RWPE2 (cell line): Measurements from ENCODE around the gene PRRX2.

Experiments used
- ATAC-seq: fragments of 200-7000 bp; cut with Tn5 transposase; 3 replicates; pipeline ENCODE4 v1.9.1; 2021; ENCODE audit warnings: low read depth
- DNase-seq: peaks from one replicate; pipeline ENCODE4 v3.0.0-alpha.2; 2020; ENCODE audit warnings: low spot score
- H3K27ac ChIP-seq: fragments of 450-650 bp; 2 replicates; pipeline ENCODE4 v1.5.1; 2017; ENCODE audit warnings: mild to moderate bottlenecking; ENCODE audit not compliant: poor library complexity, severe bottlenecking
- H3K27me3 ChIP-seq: fragments of 250-450 bp; sonication (Bioruptor Pico); 2 replicates; pipeline ENCODE4 v1.5.1; 2021; ENCODE audit warnings: mild to moderate bottlenecking, moderate library complexity; ENCODE audit not compliant: insufficient read depth, poor library complexity, severe bottlenecking
- H3K36me3 ChIP-seq: fragments of 250-450 bp; sonication (Bioruptor Pico); 2 replicates; pipeline ENCODE4 v1.5.1; 2020; ENCODE audit warnings: low read depth, mild to moderate bottlenecking, moderate library complexity
- H3K4me1 ChIP-seq: fragments of 250-450 bp; sonication (Bioruptor Pico); 2 replicates; pipeline ENCODE4 v1.5.1; 2021; ENCODE audit warnings: mild to moderate bottlenecking, moderate library complexity; ENCODE audit not compliant: insufficient read depth, poor library complexity, severe bottlenecking
- H3K4me3 ChIP-seq: fragments of 250-450 bp; sonication (Bioruptor Pico); 2 replicates; pipeline ENCODE4 v1.5.1; 2021; ENCODE audit warnings: mild to moderate bottlenecking, moderate library complexity; ENCODE audit not compliant: severe bottlenecking
- H3K9me3 ChIP-seq: fragments of 250-450 bp; sonication (Bioruptor Pico); 2 replicates; pipeline ENCODE4 v1.5.1; 2021; ENCODE audit warnings: mild to moderate bottlenecking, moderate library complexity; ENCODE audit not compliant: severe bottlenecking
- CTCF ChIP-seq: fragments of 450-650 bp; IDR thresholded peaks from one replicate; pipeline ENCODE4 v1.5.1; 2017; ENCODE audit warnings: mild to moderate bottlenecking, moderate library complexity; ENCODE audit not compliant: poor library complexity, severe bottlenecking

Gene PRRX2

GRCh38 chr9:129627556-129628440 is 37.6 kb upstream of the PRRX2 start:
- DNase-seq, result no peak
- Histone ChIP-seq H3K4me1 (peaks cover 18% of the 10 kb centered on the region), H3K27ac (peak overlapping the region; percentile 61), H3K9me3 (no peaks in the 10 kb centered on the region), H3K27me3 (no peaks in the 10 kb centered on the region), H3K4me3 (peak overlapping the region; percentile 82), H3K36me3 (peaks cover 30% of the 10 kb centered on the region)
- ATAC-seq, result no peak
- no peak for TF ChIP-seq CTCF

GRCh38 chr9:129628709-129629108 is 36.7 kb upstream of the PRRX2 start:
- Histone ChIP-seq H3K36me3 (peaks cover 37% of the 10 kb centered on the region), H3K27me3 (no peaks in the 10 kb centered on the region), H3K4me1 (peaks cover 18% of the 10 kb centered on the region), H3K27ac (no peak overlapping the region), H3K4me3 (no peak overlapping the region), H3K9me3 (no peaks in the 10 kb centered on the region)
- TF ChIP-seq CTCF, result no peak
- DNase-seq, result no peak
- no peak for ATAC-seq

GRCh38 chr9:129629251-129629820 is 36.1 kb upstream of the PRRX2 start:
- Histone ChIP-seq H3K9me3 (no peaks in the 10 kb centered on the region), H3K4me3 (no peak overlapping the region), H3K27me3 (no peaks in the 10 kb centered on the region), H3K36me3 (peaks cover 41% of the 10 kb centered on the region), H3K27ac (no peak overlapping the region), H3K4me1 (peaks cover 18% of the 10 kb centered on the region)
- DNase-seq, result no peak
- no peak for ATAC-seq
- no peak for TF ChIP-seq CTCF

DNA sequence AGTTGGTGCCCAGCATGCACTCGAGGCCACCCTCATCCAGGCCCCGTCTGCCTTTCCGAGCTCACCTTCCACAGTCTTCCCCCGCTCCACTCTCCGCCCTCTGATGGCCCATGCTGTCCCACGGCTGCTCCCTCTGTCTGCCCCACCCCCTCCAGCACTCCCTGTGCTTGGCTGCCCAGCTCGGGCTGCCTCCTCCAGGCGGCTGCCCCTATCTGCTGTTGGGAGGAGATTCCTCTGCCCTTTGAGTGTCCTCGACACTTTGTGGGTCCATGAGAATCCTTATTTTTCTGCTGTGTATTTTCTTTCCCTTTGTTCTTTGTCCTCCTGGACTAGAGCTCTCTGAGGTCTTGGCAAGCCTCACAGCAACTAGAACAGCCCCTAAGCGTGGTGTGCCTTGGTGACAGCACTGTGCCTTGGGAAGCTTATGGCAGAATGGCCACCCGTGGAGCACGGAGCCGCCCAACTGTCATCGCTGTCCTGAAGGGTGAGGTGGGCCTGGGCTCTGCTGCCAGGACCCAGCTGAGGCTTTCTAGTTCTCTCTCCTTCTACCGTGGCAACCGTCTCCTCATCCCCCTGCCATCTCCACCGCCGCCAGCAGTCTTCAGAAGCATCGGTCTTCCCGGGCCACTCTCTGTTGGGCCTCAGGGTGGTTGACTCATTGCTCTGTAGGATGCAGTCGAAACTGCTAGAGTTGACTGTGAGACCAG is 34.3 kb upstream of the PRRX2 start:
- H3K4me1 ChIP-seq, result peaks cover 6% of the 10 kb centered on the region
- peaks cover 57% of the 10 kb centered on the region for H3K36me3 ChIP-seq
- no peak overlapping the region for H3K4me3 ChIP-seq
- no peak overlapping the region for H3K27ac ChIP-seq
- H3K9me3 ChIP-seq, result no peaks in the 10 kb centered on the region
- DNase-seq (peak; percentile 51), ATAC-seq (0 out of 3 replicates have a peak, but pooled peaks have one; percentile 16)
- no peak for TF ChIP-seq CTCF
- no peaks in the 10 kb centered on the region for H3K27me3 ChIP-seq
